HL-60 (cell line): ENCODE measurements around the gene ACVR1.

Source experiments
- DNase-seq, 2 experiments: peaks; one replicate each; pipeline ENCODE4 v3.0.0-alpha.2; 2010 to 2020; ENCODE audit warnings: low read depth in 1 of 2, low spot score in 1 of 2
- H3K27ac ChIP-seq: fragments of 250-450 bp; sonication (Bioruptor Pico); replicated peaks from 2 replicates; pipeline ENCODE4 v1.5.1; 2020; ENCODE audit warnings: mild to moderate bottlenecking, moderate library complexity
- H3K27me3 ChIP-seq: fragments of 250-450 bp; sonication (Bioruptor Pico); 2 replicates; pipeline ENCODE4 v1.5.1; 2021; ENCODE audit warnings: mild to moderate bottlenecking, moderate library complexity; ENCODE audit not compliant: insufficient read depth, poor library complexity, severe bottlenecking
- H3K4me3 ChIP-seq: replicated peaks from 2 replicates; pipeline ENCODE4 v1.5.1; 2011; ENCODE audit warnings: mild to moderate bottlenecking, control low read depth, low read length; ENCODE audit not compliant: insufficient read depth
- CTCF ChIP-seq: IDR thresholded peaks from one replicate; pipeline ENCODE4 v1.5.1; 2011; ENCODE audit warnings: low read length, control low read depth, inconsistent platforms; ENCODE audit not compliant: insufficient read depth
- GABPA ChIP-seq: IDR thresholded peaks from 2 replicates; pipeline ENCODE4 v1.6.1; 2012; ENCODE audit warnings: low read depth
- POLR2AphosphoS5 ChIP-seq: IDR thresholded peaks from 2 replicates; pipeline ENCODE4 v1.6.1; 2012; ENCODE audit warnings: low read depth
- REST ChIP-seq: IDR thresholded peaks from 2 replicates; pipeline ENCODE4 v1.6.1; 2012; ENCODE audit warnings: low read depth; ENCODE audit not compliant: insufficient replicate concordance
- SPI1 ChIP-seq: IDR thresholded peaks from 2 replicates; pipeline ENCODE4 v1.6.1; 2012; ENCODE audit warnings: low read depth, mild to moderate bottlenecking, borderline replicate concordance

Gene ACVR1

GRCh38 chr2:157800838-157801495 is 75.2 kb downstream of the ACVR1 start:
- Histone ChIP-seq H3K27ac (no peak overlapping the region), H3K27me3 (no peaks in the 10 kb centered on the region), H3K4me3 (no peak overlapping the region)
- no peak for DNase-seq
- TF ChIP-seq CTCF (no peak), REST (no peak), SPI1 (no peak), GABPA (no peak), POLR2AphosphoS5 (no peak)

DNA sequence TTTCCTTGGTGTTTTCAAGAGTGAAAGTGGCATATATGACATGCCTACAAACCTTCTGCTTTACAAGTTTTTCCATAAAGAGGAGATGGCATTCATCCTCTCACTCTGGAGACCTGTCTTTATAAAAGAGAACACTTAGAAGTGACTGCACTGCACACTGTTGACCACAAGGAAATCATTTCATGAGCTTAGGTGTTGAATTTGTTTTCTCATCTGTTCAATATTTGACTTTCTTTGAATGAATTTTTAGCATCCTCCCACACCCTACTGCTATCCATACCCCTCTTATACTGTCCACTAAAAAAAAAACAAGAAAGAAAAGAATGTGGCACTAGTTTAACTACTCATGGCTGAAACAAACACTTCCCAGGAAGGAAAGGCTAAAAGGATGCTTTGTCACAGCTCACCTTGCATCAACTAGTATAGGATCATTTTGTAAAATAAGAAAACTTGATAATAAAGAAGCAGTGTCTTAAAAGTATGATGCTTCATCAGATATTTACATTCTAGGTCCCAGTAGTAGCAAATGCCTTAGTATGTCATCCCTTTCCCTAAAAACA is 83.0 kb downstream of the ACVR1 start:
- no peak for TF ChIP-seq SPI1
- no peak for TF ChIP-seq GABPA
- TF ChIP-seq POLR2AphosphoS5 = no peak
- TF ChIP-seq CTCF = no peak
- TF ChIP-seq REST = no peak
- no peak for DNase-seq
- H3K27ac ChIP-seq = no peak overlapping the region
- H3K4me3 ChIP-seq = no peak overlapping the region
- no peaks in the 10 kb centered on the region for H3K27me3 ChIP-seq

DNA sequence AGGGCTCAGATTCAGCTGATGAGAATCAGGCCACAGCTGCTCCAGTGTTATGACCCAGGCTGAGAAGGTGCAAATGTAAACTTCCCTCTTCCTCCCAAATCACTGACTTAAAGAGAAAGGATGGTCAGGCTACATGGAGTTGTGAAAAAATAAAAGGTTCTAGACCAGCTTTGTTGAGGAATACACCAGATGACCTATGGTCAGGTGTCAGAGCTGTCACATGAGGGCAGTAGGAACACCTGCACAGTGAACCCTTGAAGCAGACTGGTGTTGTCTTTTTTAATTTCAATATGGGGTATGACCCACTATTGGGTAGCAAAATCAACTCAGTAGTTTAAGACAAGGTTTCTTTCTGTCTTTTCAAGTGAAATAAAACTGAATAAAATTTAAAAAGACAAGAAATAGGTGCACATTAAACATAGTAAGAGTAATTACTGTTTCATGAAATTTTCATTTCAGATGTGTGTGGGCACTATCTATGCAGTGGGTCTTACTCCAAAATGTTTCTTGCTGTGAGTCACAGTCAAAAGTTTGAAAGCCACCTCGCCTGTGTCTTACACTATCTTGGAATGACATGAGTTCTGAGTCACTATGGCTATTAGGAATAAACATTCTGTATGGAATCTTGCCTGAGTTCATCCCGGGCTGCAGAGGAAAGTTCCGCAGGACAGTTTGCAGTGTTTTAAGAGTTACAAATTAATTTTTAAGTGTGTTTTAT is 83.6 kb downstream of the ACVR1 start:
- Histone ChIP-seq H3K27ac (no peak overlapping the region), H3K27me3 (no peaks in the 10 kb centered on the region), H3K4me3 (no peak overlapping the region)
- DNase-seq = no peak
- TF ChIP-seq GABPA (no peak), REST (no peak), CTCF (no peak), POLR2AphosphoS5 (no peak), SPI1 (no peak)
